NCI-H510A treated with DMSO at 0.1 percent for 48 hours (cell line): ENCODE results near the gene C1orf21.

Experiments
- DNase-seq: peaks from one replicate; lab custom pipeline; 2025; lab: John Stamatoyannopoulos, UW

C1orf21 gene

DNA sequence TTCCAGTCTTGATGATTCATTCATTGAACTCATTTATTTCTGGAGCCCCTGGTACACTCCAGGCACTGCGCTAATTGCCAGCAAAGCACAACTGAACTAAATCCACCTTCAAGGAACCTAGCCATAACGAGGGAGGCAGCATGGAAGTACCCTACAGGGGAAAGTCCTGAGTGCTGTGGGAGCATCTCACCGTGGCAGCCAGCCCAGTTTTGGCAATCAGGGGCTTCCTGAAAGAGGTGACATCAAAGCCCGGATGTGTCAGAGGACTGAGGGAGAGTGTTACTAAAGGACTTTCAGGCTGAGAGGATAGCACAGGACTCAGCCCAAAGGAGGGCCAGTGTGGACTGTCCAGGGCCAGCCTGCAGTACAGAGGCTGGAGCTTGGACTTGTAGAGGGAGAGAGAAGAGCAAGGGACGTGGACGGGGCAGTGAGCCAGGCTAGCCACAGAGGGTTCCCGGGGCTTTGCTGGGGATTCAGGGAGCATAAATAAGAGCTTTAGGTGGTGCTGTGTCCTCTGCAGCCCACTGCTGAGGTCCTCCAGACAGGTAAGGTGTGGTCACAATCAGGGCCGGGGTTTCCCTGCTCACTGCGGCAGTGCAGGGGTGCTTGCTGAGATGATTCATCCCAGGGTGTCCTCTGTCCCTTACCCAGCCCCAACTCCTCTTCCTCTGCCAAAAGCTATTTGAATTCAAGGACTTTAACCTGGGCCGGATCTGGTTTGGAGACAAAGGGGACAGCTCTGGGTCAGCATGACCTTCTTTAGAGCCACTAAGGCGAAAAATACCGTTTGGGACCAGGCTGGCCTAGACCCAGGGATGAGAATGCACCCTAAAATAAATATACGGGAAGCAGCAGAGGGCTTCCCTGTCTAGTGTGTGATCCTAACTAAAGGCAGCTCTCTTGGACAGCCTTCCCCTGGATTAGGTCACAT, 239.5 kb downstream of the C1orf21 start:
- no peak for DNase-seq

DNA sequence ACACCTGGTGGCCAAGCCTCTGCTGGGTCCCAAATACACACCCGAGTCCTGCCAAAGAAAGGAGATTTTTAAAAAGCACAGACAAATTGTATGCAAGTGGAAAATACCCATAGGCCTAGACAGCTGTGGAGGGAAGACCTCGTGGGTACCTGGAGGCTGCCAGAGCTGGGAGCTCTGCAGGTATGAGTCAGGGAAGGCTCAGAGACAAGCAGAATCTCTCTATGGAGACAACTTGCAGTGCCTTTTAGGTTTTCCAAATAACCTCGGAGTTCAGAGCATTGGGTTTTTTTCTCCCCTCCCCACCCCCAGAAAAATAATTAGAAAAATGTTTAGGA, 240.1 kb downstream of the C1orf21 start:
- no peak for DNase-seq

DNA sequence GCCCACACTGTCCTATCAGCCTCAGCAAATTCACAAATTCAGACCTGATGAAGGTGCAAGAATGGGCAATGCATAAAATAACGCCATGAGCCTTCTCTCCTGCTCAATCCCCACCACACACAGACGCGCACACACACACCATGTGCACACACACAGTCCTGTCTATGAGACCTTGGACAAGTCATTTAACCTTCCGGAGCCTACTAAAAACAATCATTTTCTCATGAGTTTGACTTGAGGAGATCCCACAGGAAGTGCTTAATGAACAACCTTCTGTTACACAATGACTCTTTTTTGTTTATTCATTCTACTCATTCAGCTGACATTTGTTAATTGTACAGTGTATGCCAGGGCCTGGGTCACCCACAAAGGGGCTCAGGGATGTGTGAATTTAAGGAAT, 242.4 kb downstream of the C1orf21 start:
- no peak for DNase-seq

DNA sequence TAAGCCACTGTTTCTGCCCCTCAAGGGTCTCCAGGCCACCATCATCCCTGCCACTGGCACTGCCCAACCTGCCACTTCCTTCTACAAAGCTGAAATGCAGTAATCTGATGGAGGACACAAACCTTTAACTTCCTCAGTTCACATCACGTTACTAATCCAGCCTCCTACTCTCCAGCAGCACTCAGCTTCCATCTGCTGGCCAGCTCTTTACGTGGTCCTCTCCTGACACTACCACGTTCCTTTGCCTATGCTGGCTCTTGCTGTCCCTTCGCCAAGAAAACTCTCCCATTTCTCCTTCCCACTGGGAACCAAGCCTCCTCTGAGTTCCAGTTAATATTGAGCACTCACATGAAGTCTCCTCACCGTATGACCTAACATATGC, 243.8 kb downstream of the C1orf21 start:
- no peak for DNase-seq

DNA sequence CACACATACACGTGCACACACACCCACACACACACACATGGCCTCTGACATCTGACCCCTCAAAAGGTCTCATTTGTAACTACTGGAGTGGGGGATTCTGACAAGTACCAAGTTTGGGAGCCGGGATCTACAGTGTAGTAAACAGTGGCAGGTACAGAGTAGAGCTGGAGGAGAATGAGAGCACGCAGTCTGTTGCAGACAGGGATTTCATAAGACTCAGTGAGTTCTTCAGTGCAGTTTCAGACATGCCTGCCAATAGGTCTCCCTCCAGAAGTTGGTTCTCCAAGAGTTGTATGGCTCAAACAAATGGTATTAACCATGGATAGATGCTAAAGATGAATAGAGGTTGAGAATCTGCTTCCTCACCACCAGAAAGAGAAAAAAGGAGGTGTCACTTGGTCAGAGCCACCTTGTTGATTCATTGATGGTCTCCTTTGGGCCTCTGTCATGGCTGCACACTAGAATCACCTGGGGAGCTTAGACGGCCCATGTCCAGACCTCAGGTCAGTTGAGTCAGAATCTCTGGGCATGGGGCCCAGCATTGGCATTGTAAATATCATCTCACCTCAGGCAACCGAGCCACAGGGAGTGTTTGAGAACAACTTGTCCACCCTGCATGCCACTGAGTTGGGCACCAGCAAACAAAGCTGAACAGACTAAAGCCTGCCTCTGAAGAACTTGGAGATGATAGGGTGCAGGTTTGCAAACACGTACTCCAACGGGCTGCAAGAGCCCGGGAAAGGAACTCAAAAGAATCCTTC, 245.8 kb downstream of the C1orf21 start:
- DNase-seq, result no peak

DNA sequence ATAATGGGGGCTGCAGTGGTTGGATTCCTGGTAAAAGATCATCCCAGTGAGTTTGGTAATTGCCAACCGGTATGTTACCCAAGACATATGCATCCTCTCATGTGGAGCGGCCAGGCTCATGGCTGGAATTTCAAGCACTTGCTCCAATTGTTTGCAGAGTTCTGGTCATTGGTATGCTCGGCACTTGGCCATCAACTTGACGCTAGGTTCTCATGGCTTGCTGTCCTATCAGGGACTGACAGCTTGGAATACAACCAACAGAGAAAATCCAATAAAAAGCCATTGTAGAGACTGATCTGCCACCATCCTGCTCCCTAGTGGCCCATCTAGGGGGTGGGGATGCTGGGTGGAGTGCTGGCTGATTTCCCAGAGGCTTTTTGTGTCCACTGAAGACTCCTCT, 247.0 kb downstream of the C1orf21 start:
- DNase-seq, result no peak

DNA sequence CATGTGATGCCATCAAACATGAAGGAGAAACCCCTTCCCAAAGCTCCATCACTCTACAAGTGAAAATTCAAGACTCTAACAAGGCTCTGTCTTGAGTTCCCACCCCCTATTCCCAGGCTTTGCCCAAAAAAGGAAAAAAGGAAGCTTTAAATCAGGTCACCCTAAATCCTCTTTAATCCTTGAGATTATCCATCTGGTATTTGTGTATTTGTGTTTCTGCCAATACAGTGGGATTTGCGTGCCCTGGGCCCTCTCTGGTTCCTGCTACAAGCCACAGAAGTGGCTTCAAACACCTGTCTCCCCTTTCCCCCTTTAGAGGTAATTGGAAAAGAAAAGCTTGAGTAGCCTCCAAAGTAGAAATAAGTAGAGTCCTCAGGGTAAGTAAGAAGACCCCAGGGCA, 247.5 kb downstream of the C1orf21 start:
- no peak for DNase-seq

DNA sequence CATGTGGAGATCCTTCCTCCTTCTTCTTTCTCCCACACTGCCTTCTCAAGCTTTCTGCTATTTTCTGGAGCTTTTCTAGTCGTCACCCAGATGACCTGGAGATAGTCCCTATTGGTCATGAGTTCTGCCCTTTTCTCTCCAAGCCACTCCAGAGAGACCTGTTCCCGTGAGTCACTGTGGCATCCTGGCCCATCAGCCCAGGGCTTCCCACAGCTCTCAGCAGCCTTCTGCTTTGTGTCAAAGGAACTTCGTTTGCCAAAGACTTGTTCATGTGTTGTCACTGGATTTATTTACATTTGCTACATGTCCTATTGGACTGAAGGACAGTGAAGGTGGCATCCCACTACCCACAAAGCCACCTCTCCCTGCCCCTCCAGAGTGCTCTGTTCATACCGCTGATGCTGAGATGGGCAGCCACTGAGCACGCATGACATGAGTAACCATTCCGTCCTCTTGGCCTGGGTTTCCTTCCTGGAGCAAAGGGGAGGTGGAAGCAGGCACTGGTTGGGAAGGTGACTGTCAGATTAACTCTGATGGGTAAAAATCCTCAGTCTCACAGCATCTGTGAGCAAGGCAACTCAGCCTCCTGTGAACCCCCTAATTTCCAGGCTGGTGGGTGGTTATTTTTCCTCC, 248.6 kb downstream of the C1orf21 start:
- no peak for DNase-seq

DNA sequence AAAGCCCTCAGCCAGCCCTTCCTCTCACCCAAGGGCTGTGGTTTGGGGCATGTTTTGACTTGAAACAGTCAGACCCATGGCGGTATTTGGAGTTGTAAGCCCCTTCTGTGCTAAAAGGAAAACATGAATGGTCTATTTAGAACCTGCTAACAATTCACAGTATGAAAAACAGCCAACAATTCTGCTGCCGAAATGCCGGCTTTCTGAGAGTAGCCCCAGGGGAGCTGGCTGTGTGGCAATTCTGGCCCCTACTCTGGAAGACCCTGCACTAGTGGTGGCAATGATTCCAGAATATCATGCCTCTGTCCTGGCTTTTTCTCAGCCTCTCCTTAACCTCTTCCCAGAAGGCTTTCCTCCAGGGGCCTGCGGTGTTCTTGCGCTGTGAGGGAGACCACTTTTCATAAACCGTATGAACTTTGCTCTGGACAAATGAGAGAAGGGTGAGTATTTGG, 249.2 kb downstream of the C1orf21 start:
- no peak for DNase-seq

DNA sequence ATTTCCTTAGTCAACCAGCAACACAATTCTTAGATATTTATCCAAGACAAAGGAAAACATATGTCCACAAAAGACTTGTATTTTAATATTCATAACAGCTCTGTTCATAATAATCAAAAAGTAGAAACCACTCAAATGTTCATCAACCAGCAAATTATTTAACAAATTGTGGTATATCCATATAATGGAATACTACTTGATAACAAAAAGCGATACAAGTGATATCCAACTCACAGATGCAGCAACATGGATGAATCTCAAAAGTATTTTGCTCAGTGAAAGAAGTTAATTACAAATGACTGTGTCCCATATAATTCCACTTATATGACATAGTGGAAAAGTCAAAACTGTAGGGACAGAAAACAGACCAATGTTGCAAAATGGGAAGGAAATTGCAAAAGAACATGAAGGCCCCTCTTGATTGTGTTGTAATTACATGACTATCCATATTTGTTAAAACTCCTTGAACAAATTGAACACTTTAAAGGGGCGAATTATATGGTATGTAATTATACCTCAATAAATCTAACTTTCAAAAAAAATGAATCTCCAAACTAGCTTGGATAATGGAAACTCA, 250.9 kb downstream of the C1orf21 start:
- no peak for DNase-seq

DNA sequence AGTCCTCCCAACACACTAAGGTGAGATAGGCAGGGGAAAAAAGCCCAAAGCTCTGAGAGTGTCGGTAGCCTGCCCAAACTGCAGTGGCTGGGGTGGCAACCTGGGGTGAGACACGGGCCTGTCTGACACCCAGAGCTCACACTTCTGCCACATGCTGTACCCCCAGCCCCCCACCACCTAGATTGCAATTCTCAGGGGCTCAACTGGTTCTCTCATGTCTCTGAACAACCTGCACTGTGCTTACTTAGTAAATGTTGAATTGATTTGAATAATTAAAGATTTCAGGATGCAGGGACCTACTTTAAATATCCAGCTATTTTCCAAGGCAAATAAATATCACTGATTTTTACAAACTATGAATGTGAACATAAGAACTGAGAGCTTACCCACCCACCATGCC, 252.4 kb downstream of the C1orf21 start:
- no peak for DNase-seq

DNA sequence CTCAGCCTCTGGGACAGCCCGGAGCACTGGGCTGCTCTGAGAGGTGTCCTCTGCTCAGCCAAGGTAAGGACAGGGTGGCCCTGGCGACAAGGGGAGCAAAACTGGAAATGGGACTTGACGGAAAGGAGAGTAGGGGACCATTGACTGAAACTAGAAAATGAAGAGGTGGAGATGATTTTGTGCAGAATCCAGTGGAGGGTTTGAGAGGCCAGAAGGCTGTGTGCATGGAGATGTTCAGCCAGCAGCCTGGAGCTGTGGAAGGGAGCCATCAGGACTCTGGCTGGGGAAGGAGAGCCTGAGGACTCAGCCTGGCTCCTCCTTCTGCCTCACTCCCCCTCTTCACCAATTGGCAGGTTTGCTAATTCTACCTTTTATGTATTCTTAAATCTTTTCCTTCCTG, 253.7 kb downstream of the C1orf21 start:
- DNase-seq, result no peak

DNA sequence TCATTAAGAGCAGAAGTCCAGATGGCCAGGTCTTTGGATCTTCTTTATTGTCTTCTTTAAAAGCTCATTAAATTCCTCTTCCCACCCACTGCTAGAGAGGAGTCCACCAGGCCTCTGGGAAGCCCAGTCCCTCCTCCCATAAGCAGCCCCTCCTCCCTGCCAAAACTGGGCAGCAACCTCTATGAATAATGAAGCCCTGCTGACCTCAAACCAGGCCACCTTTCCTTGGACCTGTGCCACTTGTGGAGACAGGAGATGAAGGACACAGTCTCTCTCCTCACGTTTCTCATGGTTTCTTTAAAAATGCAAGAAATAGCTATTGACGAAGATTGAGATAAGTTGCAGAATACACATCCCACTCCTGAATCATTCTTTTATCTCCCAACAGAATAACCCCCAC, 255.1 kb downstream of the C1orf21 start:
- no peak for DNase-seq

DNA sequence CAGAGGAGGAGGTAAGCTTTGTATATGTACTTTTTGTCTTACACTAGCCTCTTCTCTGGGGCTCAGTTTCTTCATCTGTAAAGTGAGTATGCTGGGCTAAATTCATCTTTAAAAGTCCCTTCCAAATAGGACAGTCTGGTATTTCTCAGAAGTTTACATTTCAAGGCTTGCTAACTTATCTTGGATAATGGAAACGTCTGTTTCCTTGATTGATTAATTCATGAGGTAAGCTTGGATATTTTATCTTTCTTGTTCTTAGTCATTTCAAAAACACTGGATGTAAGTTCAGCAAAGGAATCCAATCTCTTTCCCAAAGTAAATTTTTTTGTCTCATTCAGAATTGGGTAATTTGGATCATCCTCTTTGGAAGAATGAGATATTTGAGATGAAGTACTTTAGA, 256.8 kb downstream of the C1orf21 start:
- no peak for DNase-seq

DNA sequence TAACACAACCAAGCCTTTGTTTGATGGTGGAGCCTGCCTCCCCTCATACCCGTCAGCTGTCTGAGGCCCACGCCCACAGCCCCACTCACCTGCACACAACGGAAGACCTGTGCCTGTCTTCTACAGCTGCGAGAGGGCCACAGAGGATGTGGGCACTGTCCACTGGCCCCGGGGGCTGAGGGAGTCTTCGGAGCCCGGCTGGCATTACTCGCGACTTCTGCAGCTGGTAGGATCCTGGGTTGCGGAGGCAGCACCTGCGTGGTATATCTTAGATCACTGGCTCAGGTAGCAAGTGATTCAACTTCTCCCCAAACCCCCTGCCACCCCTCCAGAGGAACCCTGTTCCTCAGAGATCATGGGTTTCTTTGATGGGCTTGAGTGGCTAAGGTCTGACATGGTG, 257.9 kb downstream of the C1orf21 start:
- no peak for DNase-seq

DNA sequence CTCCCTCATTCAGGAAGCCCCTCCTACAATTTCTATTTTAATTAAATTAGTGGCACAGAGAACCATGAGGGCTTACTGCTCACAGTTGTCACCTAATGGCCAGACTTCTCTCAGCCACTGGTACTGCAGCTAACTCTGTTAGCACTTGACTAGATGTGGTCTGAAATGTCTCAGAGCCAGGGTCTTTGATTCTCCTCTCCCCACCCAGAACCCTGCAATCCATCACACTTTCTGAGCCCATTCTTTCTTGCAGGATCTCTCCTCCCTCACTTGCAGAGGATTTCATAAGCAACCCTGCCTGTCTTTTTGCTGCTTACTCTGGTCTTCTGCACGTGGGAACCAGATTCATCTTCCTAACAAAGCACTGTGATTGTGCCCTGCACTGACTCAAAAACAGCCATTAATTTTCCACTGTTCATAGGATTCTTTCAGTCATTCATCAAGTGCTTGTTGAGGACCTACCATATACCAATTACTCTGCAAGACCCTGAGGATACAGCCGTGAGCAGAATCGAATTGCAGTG, 259.4 kb downstream of the C1orf21 start:
- DNase-seq, result no peak

DNA sequence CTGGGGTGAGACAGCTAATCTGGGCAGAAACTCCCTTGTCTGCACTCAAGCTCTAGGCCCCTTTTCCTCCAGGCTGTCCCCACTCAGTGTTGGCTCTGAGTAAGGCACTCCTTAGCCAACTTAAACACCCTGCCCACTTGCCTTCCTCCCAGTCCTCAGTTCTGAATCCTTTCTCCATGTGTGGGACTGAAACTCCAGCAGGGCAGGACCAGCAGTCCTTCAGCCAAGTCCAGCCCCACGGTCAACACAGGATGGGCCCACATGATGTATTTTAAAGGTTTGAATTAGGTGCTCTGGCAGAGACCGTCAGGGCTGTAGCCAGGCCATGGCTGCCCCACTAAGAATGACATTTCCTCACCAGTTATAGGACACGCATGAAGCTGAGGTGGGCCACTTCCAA, 260.0 kb downstream of the C1orf21 start:
- no peak for DNase-seq

DNA sequence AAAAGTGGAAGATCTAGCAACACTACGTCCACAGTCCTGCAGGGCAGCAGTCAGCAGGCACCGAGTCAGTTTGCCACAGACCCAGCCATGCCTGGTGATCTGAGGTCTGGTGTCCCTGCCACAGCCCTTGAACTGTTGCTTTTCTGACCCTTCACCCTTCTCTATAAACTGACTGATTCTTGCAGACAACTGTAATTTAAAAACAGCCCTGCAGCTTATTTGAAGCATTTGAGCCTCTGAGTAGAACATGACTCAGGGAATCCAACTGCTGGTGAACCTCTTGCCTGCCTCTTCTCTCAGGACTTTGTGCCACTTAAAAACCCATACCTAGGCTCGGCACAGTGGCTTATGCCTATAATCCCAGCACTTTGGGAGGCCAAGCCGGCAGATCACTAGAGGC, 260.6 kb downstream of the C1orf21 start:
- DNase-seq, result no peak

DNA sequence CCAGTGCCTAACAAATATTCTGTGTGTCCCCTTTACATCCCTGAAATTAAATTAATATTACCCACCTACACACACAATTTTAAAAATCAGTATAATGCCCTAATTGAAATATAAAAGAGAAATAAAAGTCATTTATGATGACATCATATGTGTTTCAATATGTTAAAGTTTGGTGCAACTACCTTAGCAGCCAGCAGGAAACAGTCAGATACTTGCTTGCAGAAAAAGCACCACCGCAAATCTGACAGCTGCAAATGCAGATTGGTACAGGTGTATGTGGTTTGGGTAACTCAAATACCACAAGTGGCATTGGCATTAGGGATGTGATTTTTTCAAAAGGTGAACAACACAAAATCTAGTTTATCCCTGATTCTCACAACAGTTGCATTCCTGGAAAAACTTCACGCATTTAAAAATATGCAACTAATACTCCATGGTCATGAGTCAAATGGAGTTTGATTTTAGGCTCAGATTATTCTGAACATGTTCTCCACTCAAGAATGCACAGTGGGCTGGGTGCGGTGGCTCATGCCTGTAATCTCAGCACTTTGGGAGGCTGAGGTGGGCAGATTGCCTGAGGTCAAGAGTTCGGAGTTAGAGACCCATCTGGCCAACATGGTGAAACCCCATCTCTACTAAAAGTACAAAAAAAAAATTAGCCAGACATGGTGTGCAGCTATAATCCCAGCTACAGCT, 261.5 kb downstream of the C1orf21 start:
- no peak for DNase-seq

DNA sequence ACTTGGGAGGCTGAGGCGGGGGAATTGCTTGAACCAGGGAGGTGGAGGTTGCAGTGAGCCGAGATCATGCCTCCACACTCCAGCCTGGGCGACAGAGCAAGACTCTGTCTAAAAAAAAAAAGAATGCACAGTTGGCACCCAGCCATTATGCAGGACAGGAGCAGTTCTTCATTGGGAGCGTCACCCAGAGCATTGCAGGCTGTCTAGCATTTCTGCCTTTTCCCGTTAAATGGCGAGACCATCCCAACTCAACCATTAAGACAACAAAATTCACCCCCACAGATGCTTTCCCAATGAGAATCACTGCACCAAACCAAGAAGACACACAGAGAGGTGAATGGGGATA, 262.0 kb downstream of the C1orf21 start:
- no peak for DNase-seq

DNA sequence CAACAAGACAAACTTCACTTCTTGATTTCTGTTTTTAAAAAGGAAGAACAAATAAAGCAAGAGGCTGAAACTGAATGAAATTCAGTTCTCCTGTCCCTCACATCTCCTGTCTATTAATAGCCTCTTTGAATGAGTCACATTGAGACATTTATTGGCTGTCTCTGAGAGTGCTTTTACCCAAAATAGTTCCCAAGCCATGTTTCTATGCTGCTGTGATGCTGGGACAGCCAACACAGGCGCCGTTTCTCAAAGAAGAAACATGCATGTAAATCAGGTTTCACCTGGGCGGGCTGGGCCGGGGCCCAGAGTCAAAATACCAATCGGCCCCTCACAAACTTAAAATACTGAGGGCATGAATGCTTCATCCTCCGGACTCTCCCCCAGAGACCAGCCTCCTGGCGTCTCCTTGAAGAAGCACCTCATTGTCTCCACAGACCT, 262.6 kb downstream of the C1orf21 start:
- no peak for DNase-seq
